Measurements from ENCODE around the gene ZC3HAV1L. TPM values are rescaled to one million over a fixed set of nuclear protein-coding genes. Genes with fewer than 3 reads are reported as not detected.

Gene ZC3HAV1L
- total and polyA plus RNA-seq, 2 of the 13 experiments (the other 11 are each of a cell fraction or from before 2014, with no cell fraction given) = 8.4 to 11.1 TPM

DNA sequence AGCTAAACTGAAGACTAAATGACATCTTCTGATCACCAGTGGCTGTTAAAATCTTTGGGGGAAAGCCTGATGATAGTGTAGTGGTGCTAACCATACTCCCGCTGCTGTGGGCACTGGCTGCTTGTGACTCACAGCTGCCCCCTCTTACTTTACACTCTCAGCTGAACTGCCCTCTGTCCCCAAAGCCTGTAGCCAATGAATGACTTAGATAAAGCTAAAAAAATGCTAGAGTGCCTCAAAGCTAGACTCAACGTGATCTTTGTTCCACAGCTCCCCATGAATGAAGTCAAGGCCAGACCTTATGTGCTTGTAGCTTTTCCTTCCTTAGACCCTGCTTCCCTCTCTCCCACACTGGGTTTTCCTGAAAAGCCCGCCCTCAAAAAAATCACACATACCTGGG, 6.5 kb downstream of the ZC3HAV1L start (continued):
- TF ChIP-seq ZZZ3 (CRISPR knock-in tag; IDR thresholded peaks at IDR 0.05; ENCODE audit: borderline replicate concordance) (no peak), NPAS2 (CRISPR knock-in tag; IDR thresholded peaks at IDR 0.05; ENCODE audit: borderline replicate concordance) (no peak), ZNF460 (CRISPR knock-in tag; IDR thresholded peaks at IDR 0.05; ENCODE audit: borderline replicate concordance) (no peak), SRY (CRISPR knock-in tag; IDR thresholded peaks at IDR 0.05) (no peak), GTF3A (CRISPR knock-in tag; conservative IDR thresholded peaks at IDR 0.05) (no peak), NCOA2 (CRISPR knock-in tag; IDR thresholded peaks at IDR 0.05) (no peak), FOXK2 (IDR thresholded peaks at IDR 0.05) (no peak), THAP11 (CRISPR knock-in tag; IDR thresholded peaks at IDR 0.05) (no peak), LCORL (IDR thresholded peaks at IDR 0.05) (no peak), LCORL (CRISPR knock-in tag; IDR thresholded peaks at IDR 0.05) (0 out of 2 replicates have a peak, but pooled peaks have one; percentile 26), HOXA3 (CRISPR knock-in tag; IDR thresholded peaks at IDR 0.05) (no peak)
- TF ChIP-seq, protein P1, sequence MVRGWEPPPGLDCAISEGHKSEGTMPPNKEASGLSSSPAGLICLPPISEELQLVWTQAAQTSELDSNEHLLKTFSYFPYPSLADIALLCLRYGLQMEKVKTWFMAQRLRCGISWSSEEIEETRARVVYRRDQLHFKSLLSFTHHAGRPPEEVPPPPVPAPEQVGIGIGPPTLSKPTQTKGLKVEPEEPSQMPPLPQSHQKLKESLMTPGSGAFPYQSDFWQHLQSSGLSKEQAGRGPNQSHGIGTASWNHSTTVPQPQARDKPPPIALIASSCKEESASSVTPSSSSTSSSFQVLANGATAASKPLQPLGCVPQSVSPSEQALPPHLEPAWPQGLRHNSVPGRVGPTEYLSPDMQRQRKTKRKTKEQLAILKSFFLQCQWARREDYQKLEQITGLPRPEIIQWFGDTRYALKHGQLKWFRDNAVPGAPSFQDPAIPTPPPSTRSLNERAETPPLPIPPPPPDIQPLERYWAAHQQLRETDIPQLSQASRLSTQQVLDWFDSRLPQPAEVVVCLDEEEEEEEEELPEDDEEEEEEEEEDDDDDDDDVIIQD (CRISPR knock-in tag; IDR thresholded peaks at IDR 0.05; ENCODE audit: low read depth) = 0 out of 2 replicates have a peak, but pooled peaks have one; percentile 23
- TF ChIP-seq, protein P2, sequence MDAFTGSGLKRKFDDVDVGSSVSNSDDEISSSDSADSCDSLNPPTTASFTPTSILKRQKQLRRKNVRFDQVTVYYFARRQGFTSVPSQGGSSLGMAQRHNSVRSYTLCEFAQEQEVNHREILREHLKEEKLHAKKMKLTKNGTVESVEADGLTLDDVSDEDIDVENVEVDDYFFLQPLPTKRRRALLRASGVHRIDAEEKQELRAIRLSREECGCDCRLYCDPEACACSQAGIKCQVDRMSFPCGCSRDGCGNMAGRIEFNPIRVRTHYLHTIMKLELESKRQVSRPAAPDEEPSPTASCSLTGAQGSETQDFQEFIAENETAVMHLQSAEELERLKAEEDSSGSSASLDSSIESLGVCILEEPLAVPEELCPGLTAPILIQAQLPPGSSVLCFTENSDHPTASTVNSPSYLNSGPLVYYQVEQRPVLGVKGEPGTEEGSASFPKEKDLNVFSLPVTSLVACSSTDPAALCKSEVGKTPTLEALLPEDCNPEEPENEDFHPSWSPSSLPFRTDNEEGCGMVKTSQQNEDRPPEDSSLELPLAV (CRISPR knock-in tag; conservative IDR thresholded peaks at IDR 0.05; ENCODE audit: low read depth) = no peak
- TF ChIP-seq, protein P3, sequence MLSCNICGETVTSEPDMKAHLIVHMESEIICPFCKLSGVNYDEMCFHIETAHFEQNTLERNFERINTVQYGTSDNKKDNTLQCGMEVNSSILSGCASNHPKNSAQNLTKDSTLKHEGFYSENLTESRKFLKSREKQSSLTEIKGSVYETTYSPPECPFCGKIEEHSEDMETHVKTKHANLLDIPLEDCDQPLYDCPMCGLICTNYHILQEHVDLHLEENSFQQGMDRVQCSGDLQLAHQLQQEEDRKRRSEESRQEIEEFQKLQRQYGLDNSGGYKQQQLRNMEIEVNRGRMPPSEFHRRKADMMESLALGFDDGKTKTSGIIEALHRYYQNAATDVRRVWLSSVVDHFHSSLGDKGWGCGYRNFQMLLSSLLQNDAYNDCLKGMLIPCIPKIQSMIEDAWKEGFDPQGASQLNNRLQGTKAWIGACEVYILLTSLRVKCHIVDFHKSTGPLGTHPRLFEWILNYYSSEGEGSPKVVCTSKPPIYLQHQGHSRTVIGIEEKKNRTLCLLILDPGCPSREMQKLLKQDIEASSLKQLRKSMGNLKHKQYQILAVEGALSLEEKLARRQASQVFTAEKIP (CRISPR knock-in tag; IDR thresholded peaks at IDR 0.05; ENCODE audit: borderline replicate concordance) = no peak

Measured in HepG2 (cell line).